Measurements from ENCODE around the gene SCT.

Gene SCT

GRCh38 chr11:584287-584686 is 42.7 kb downstream of the SCT start:
- TF ChIP-seq EGR1 (IDR thresholded peaks at IDR 0.05), result no peak
- TF ChIP-seq TAF1 (IDR thresholded peaks at IDR 0.05; ENCODE audit: low read depth), result no peak
- TF ChIP-seq MAX (IDR thresholded peaks at IDR 0.05), result no peak
- TF ChIP-seq CEBPB (IDR thresholded peaks at IDR 0.05), result no peak
- TF ChIP-seq NFIC (IDR thresholded peaks at IDR 0.05), result no peak

- TF ChIP-seq CEBPB (IDR thresholded peaks at IDR 0.05), result no peak
- no peak for TF ChIP-seq USF1 (IDR thresholded peaks at IDR 0.05)
- TF ChIP-seq TEAD4 (IDR thresholded peaks at IDR 0.05), result no peak
Measured at GRCh38 chr11:581752-582151, 45.2 kb downstream of the SCT start.

- TF ChIP-seq EGR1 (IDR thresholded peaks at IDR 0.05) (no peak), CREB1 (IDR thresholded peaks at IDR 0.05; ENCODE audit: low read depth) (no peak), TAF1 (IDR thresholded peaks at IDR 0.05; ENCODE audit: low read depth) (no peak), TCF12 (IDR thresholded peaks at IDR 0.05; ENCODE audit: low read depth) (no peak), EP300 (IDR thresholded peaks at IDR 0.05; ENCODE audit: borderline replicate concordance) (no peak), MAX (IDR thresholded peaks at IDR 0.05) (no peak), FOXM1 (IDR thresholded peaks at IDR 0.05; ENCODE audit: borderline replicate concordance, low read depth) (no peak), NFIC (IDR thresholded peaks at IDR 0.05) (no peak), CEBPB (IDR thresholded peaks at IDR 0.05) (no peak), REST (IDR thresholded peaks at IDR 0.05; ENCODE audit: low read depth) (no peak), YY1 (IDR thresholded peaks at IDR 0.05; ENCODE audit: low read depth) (no peak), USF1 (IDR thresholded peaks at IDR 0.05) (no peak), RAD21 (IDR thresholded peaks at IDR 0.05; ENCODE audit: low read depth) (no peak), ZBTB7A (IDR thresholded peaks at IDR 0.05; ENCODE audit: low read depth) (no peak), TEAD4 (IDR thresholded peaks at IDR 0.05) (no peak)
Measured at GRCh38 chr11:581342-581741, 45.6 kb downstream of the SCT start.

- TF ChIP-seq NFIC (IDR thresholded peaks at IDR 0.05) (no peak), TEAD4 (IDR thresholded peaks at IDR 0.05) (no peak), CEBPB (IDR thresholded peaks at IDR 0.05) (no peak), EP300 (IDR thresholded peaks at IDR 0.05; ENCODE audit: borderline replicate concordance) (no peak), EGR1 (IDR thresholded peaks at IDR 0.05) (no peak), FOXM1 (IDR thresholded peaks at IDR 0.05; ENCODE audit: borderline replicate concordance, low read depth) (no peak), USF1 (IDR thresholded peaks at IDR 0.05) (no peak), REST (IDR thresholded peaks at IDR 0.05; ENCODE audit: low read depth) (no peak), ZBTB7A (IDR thresholded peaks at IDR 0.05; ENCODE audit: low read depth) (no peak), YY1 (IDR thresholded peaks at IDR 0.05; ENCODE audit: low read depth) (no peak), MAX (IDR thresholded peaks at IDR 0.05) (no peak), TCF12 (IDR thresholded peaks at IDR 0.05; ENCODE audit: low read depth) (no peak), TAF1 (IDR thresholded peaks at IDR 0.05; ENCODE audit: low read depth) (no peak), RAD21 (IDR thresholded peaks at IDR 0.05; ENCODE audit: low read depth) (no peak), CREB1 (IDR thresholded peaks at IDR 0.05; ENCODE audit: low read depth) (no peak)
Measured at GRCh38 chr11:579830-580601, 47.0 kb downstream of the SCT start.

- TF ChIP-seq NFIC (IDR thresholded peaks at IDR 0.05) (no peak), YY1 (IDR thresholded peaks at IDR 0.05; ENCODE audit: low read depth) (no peak)
Measured at GRCh38 chr11:578276-579035, 48.5 kb downstream of the SCT start.

All from Ishikawa (cell line).